Calu3 (cell line): ENCODE measurements around the gene JAM2. TPM values are rescaled to one million over a fixed set of nuclear protein-coding genes. Genes with fewer than 3 reads are reported as not detected.

Experiments used
- BruUV-seq: library from RNA; stranded (reverse); fragments of 400-500 nt; replicated peaks from 2 replicates; lab custom pipeline; 2021; lab: Mats Ljungman, UMichigan
- CTCF ChIA-PET: fragments of 300-600 bp; sonication (Branson Sonifier 250); formaldehyde crosslinking; loops from one replicate; lab custom pipeline; 2022; ENCODE audit warnings: antibody characterized with exemption; lab: Charles Lee
- DNase-seq: peaks from one replicate; pipeline ENCODE4 v3.0.0; 2022
- H3K27ac Mint-ChIP-seq: one replicate; pipeline ENCODE4 v1.8.0; 2022; ENCODE audit warnings: mixed read lengths; ENCODE audit not compliant: unreplicated experiment
- H3K27me3 Mint-ChIP-seq: one replicate; pipeline ENCODE4 v1.8.0; 2022; ENCODE audit warnings: mixed read lengths; ENCODE audit not compliant: unreplicated experiment
- H3K36me3 Mint-ChIP-seq: one replicate; pipeline ENCODE4 v1.8.0; 2022; ENCODE audit warnings: mild to moderate bottlenecking, moderate library complexity, mixed read lengths; ENCODE audit not compliant: insufficient read depth, unreplicated experiment
- H3K4me1 Mint-ChIP-seq: one replicate; pipeline ENCODE4 v1.8.0; 2022; ENCODE audit warnings: mild to moderate bottlenecking, low read depth, mixed read lengths; ENCODE audit not compliant: unreplicated experiment
- H3K4me3 Mint-ChIP-seq: one replicate; pipeline ENCODE4 v1.8.0; 2022; ENCODE audit warnings: mild to moderate bottlenecking, low read depth, moderate library complexity, mixed read lengths; ENCODE audit not compliant: unreplicated experiment
- H3K9me3 Mint-ChIP-seq: one replicate; pipeline ENCODE4 v1.8.0; 2022; ENCODE audit warnings: low read depth, mixed read lengths; ENCODE audit not compliant: unreplicated experiment
- intact Hi-C: fragments of 100-400 bp; cut with micrococcal nuclease; formaldehyde crosslinking; loops from one replicate; pipeline ENCODE4 v1.10.0; 2022; ENCODE audit not compliant: unreplicated experiment
- total RNA-seq: library from RNA; stranded (reverse); gene quantifications from 2 replicates; pipeline ENCODE4 v1.2.3, GENCODE V29; 2022
- TF ChIP-seq, protein P1 (sequence below): fragments of 200-600 bp; IDR thresholded peaks from one replicate; pipeline ENCODE4 v1.8.0; 2022; ENCODE audit warnings: antibody characterized with exemption; ENCODE audit not compliant: unreplicated experiment

Gene JAM2
- total RNA-seq, 1 experiment from 2014 or later, result not detected

DNA sequence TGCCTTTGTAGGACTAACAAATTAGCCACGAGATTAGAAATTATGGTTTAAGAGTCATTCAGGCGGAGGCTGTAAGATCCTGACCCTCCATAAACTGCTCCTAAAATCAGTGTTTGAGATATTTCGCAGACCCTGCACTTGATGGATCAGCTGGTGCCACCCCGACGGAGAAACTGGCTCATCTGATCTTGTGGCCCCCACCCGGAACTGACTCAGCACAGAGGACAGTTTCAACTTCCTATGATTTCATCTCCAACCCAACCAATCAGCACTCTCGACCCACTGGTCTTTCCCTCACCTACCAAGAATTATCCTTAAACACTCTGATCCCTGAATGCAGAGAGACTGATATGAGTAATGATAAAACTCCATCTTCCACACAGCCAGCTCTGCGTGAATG lies 3.7 kb upstream of the JAM2 start:
- BruUV-seq, result no TSS peak
- DNase-seq, result no peak
- no peaks in the 10 kb centered on the region for H3K36me3 Mint-ChIP-seq
- peaks cover 7% of the 10 kb centered on the region for H3K4me1 Mint-ChIP-seq
- H3K27ac Mint-ChIP-seq, result no peak overlapping the region
- TF ChIP-seq, protein P1, sequence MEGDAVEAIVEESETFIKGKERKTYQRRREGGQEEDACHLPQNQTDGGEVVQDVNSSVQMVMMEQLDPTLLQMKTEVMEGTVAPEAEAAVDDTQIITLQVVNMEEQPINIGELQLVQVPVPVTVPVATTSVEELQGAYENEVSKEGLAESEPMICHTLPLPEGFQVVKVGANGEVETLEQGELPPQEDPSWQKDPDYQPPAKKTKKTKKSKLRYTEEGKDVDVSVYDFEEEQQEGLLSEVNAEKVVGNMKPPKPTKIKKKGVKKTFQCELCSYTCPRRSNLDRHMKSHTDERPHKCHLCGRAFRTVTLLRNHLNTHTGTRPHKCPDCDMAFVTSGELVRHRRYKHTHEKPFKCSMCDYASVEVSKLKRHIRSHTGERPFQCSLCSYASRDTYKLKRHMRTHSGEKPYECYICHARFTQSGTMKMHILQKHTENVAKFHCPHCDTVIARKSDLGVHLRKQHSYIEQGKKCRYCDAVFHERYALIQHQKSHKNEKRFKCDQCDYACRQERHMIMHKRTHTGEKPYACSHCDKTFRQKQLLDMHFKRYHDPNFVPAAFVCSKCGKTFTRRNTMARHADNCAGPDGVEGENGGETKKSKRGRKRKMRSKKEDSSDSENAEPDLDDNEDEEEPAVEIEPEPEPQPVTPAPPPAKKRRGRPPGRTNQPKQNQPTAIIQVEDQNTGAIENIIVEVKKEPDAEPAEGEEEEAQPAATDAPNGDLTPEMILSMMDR, result no peak
- no peak overlapping the region for H3K4me3 Mint-ChIP-seq
- intact Hi-C loops, result no loop called here
- peaks cover 62% of the 10 kb centered on the region for H3K27me3 Mint-ChIP-seq
- no peaks in the 10 kb centered on the region for H3K9me3 Mint-ChIP-seq
- CTCF ChIA-PET, result interaction anchor here (0.7 kb wide), 1 partner anchor 361 kb away, joined by 3 read pairs; no protein-coding TSS in a partner anchor

DNA sequence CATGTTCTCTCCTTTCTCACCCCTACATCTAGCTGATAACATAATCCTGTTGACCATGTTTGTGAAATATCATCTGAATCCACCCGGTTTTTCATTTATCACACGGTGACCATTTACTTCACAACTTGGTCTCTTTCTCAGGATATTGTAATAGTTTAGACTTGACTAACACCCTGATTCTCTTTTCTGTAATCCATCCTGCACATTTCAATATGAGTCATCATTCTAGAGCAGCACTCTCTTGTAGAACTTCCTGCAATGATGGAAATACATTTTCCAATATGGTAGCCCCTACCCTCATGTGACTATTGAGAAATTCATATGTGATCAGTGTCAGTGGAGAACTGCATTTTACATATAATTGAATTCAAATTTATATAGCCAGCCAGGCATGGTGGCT lies 2.3 kb upstream of the JAM2 start:
- TF ChIP-seq, protein P1, result no peak
- H3K4me3 Mint-ChIP-seq, result no peak overlapping the region
- intact Hi-C loops, result no loop called here
- DNase-seq, result no peak
- CTCF ChIA-PET, result no interaction called here
- H3K9me3 Mint-ChIP-seq, result no peaks in the 10 kb centered on the region
- no TSS peak for BruUV-seq
- peaks cover 7% of the 10 kb centered on the region for H3K4me1 Mint-ChIP-seq
- no peaks in the 10 kb centered on the region for H3K36me3 Mint-ChIP-seq
- peaks cover 71% of the 10 kb centered on the region for H3K27me3 Mint-ChIP-seq
- H3K27ac Mint-ChIP-seq, result no peak overlapping the region

DNA sequence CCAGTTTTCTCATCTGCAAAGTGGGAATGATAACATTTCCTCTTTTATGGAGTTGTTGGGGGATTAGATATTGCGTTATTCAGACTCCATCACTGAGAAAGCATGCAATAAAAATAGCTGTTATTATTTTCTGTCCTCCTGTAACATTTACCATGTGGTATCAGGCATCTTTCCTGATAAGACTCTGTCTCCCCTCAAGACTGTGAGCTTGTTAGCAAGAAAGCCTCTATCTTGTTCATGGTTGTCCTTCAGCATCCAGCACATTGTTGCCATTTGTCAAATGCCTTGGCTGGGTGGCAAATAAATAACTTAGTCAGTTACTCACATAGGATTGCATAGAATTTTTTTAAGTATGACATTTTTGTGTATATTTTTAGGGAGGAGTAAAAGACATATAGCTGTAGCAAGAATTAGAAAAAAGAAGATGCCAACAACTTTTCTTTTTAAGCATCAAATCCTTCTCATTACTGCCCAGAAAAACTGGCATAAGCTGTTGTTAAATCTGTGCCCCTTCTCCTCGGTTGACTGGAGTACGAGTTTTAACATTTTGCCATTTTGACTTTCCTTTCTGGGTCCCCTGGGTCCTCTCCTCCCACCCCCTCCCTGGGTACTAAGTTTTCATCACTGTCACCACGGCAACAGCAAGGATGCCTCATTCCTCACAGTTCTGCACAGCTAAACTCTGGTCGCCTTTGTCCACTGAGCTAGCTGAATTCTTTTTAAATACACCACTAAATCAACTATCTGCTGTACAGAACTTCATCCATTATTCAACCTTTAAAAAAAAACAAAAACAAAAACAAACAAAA lies 1.0 kb upstream of the JAM2 start:
- Mint-ChIP-seq H3K4me1 (peaks cover 7% of the 10 kb centered on the region), H3K27me3 (peaks cover 79% of the 10 kb centered on the region), H3K9me3 (no peaks in the 10 kb centered on the region), H3K36me3 (no peaks in the 10 kb centered on the region), H3K4me3 (no peak overlapping the region), H3K27ac (no peak overlapping the region)
- intact Hi-C loops, result no loop called here
- CTCF ChIA-PET, result no interaction called here
- no peak for DNase-seq
- BruUV-seq, result no TSS peak
- TF ChIP-seq, protein P1, result no peak

DNA sequence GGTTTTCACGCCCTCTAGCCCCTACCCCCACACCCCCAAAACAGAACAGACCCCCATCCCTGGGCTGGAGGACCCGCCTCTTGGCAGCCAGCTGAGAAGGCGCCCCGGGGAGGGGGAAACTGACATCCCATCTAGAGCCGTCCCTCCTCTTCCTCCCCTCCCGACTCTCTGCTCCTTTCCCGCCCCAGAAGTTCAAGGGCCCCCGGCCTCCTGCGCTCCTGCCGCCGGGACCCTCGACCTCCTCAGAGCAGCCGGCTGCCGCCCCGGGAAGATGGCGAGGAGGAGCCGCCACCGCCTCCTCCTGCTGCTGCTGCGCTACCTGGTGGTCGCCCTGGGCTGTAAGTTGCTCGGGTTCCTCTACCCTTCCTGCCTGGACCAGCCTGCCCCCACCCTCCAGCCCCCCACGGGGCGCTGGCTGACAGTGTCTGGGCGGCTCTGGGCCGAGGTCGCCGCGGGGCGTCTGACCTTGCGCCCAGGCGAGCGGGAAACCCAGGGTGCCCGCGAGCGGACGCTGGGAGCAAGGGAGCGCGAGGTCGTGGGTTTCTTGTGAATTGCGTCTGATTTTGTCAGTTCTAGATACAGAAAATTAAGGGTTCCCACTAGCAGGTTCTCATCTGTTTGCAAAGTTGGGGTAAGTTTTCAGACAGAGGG lies 618 bp downstream of the JAM2 start:
- BruUV-seq, result no TSS peak
- H3K4me3 Mint-ChIP-seq, result peak overlapping the region; percentile 55
- H3K4me1 Mint-ChIP-seq, result peaks cover 7% of the 10 kb centered on the region
- no peaks in the 10 kb centered on the region for H3K36me3 Mint-ChIP-seq
- DNase-seq, result no peak
- H3K9me3 Mint-ChIP-seq, result no peaks in the 10 kb centered on the region
- intact Hi-C loops, result no loop called here
- TF ChIP-seq, protein P1, result no peak
- H3K27me3 Mint-ChIP-seq, result peaks cover 73% of the 10 kb centered on the region
- H3K27ac Mint-ChIP-seq, result no peak overlapping the region
- CTCF ChIA-PET, result no interaction called here
